ENCODE data around the gene CDSN. TPM values are rescaled to one million over a fixed set of nuclear protein-coding genes. Genes with fewer than 3 reads are reported as not detected.

The CDSN gene
- total RNA-seq, 1 experiment from 2014 or later, result 1.9 TPM

DNA sequence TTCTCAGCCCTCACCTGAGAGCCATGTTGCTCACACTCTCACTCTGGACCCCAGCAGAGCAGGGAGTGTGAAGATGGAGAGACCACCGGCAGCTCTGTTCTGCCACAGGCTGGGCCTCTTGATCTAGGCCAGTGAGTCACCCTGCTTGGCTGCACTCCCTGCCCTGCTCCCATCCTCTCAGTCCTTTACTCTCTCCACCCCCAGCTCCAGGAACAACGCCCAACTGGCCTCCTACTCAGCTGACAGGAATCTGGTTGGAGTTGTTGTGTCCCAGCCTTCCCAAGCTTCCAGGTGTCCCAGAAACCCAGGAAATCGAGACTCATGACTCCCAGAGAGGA is 5.7 kb downstream of the CDSN start, which contains the start of gene PSORS1C1:
Gene PSORS1C1 (plus strand): TSS at position 260 of the 338 bp plus-strand sequence. CDS start 14,833 bp downstream, outside the sequence.
- H3K4me1 ChIP-seq (replicated peaks; ENCODE audit: insufficient read depth), result peaks cover 43% of the 10 kb centered on the region
- BruUV-seq (replicated peaks), result TSS peak; percentile 61
- peak within 1 kb of the TSS; percentile 67 for H2AFZ ChIP-seq
- H3F3A ChIP-seq (ENCODE audit: insufficient read depth, low read depth), result peaks cover 11% of the 10 kb centered on the region
- H3K27ac ChIP-seq, result peak within 1 kb of the TSS; percentile 95
- no peaks in the 10 kb centered on the region for H3K27me3 ChIP-seq (ENCODE audit: insufficient read depth, low read depth)
- no peaks in the 10 kb centered on the region for H3K36me3 ChIP-seq (ENCODE audit: low read depth)
- intact Hi-C loops (cut with micrococcal nuclease; ENCODE audit: unreplicated experiment), result loop anchor here (1.0 kb wide), 1 partner anchor 27 kb away; no protein-coding TSS in a partner anchor
- H3K9me2 ChIP-seq (ENCODE audit: insufficient read depth), result no peaks in the 10 kb centered on the region
- no peak for TF ChIP-seq EZH2 (IDR thresholded peaks at IDR 0.05; ENCODE audit: low read depth)
- TF ChIP-seq, protein P1, sequence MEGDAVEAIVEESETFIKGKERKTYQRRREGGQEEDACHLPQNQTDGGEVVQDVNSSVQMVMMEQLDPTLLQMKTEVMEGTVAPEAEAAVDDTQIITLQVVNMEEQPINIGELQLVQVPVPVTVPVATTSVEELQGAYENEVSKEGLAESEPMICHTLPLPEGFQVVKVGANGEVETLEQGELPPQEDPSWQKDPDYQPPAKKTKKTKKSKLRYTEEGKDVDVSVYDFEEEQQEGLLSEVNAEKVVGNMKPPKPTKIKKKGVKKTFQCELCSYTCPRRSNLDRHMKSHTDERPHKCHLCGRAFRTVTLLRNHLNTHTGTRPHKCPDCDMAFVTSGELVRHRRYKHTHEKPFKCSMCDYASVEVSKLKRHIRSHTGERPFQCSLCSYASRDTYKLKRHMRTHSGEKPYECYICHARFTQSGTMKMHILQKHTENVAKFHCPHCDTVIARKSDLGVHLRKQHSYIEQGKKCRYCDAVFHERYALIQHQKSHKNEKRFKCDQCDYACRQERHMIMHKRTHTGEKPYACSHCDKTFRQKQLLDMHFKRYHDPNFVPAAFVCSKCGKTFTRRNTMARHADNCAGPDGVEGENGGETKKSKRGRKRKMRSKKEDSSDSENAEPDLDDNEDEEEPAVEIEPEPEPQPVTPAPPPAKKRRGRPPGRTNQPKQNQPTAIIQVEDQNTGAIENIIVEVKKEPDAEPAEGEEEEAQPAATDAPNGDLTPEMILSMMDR (conservative IDR thresholded peaks at IDR 0.05), result no peak
- peak within 1 kb of the TSS; percentile 86 for H3K4me2 ChIP-seq
- H4K20me1 ChIP-seq (ENCODE audit: insufficient read depth), result no peaks in the 10 kb centered on the region
- ChIA-PET CTCF (interaction anchor here (0.6 to 3.3 kb wide), 10 partner anchors 10 to 294 kb away, joined by 3 to 45 read pairs (median 4); partner anchors contain the start of gene VARS2), POLR2A (ENCODE audit: unreplicated experiment) (interaction anchor here (0.5 to 1.0 kb wide), 8 partner anchors 22 to 605 kb away, joined by 4 to 19 read pairs (median 6); no protein-coding TSS in a partner anchor)
- H3K4me3 ChIP-seq, result peak within 1 kb of the TSS; percentile 58
- H3K9me3 ChIP-seq (ENCODE audit: insufficient read depth, low read depth), result no peaks in the 10 kb centered on the region
- DNase-seq, result peak; percentile 90
- peaks cover 13% of the 10 kb centered on the region for H3K79me2 ChIP-seq (ENCODE audit: low read depth)

- ChIA-PET CTCF (interaction anchor here (0.6 to 3.3 kb wide), 8 partner anchors 11 to 200 kb away, joined by 3 to 45 read pairs (median 6); partner anchors contain the start of gene VARS2), POLR2A (ENCODE audit: unreplicated experiment) (interaction anchor here (0.6 to 0.8 kb wide), 5 partner anchors 21 to 604 kb away, joined by 4 to 19 read pairs (median 7); no protein-coding TSS in a partner anchor)
- BruUV-seq (replicated peaks), result no TSS peak
- peaks cover 11% of the 10 kb centered on the region for H3F3A ChIP-seq (ENCODE audit: insufficient read depth, low read depth)
- intact Hi-C loops (cut with micrococcal nuclease; ENCODE audit: unreplicated experiment), result loop anchor here (1.0 kb wide), 1 partner anchor 27 kb away; no protein-coding TSS in a partner anchor
- H3K4me1 ChIP-seq (replicated peaks; ENCODE audit: insufficient read depth), result peaks cover 43% of the 10 kb centered on the region
- H3K9me2 ChIP-seq (ENCODE audit: insufficient read depth), result no peaks in the 10 kb centered on the region
- no peak for DNase-seq
- H4K20me1 ChIP-seq (ENCODE audit: insufficient read depth), result no peaks in the 10 kb centered on the region
- peak overlapping the region; percentile 95 for H3K27ac ChIP-seq
- peaks cover 13% of the 10 kb centered on the region for H3K79me2 ChIP-seq (ENCODE audit: low read depth)
- H2AFZ ChIP-seq, result 0 out of 2 replicates have a peak overlapping the region, but pooled peaks have one; percentile 24
- no peaks in the 10 kb centered on the region for H3K36me3 ChIP-seq (ENCODE audit: low read depth)
- H3K4me3 ChIP-seq, result peak overlapping the region; percentile 58; the same call in 1 of the 2 replicates
- H3K9me3 ChIP-seq (ENCODE audit: insufficient read depth, low read depth), result no peaks in the 10 kb centered on the region
- TF ChIP-seq, protein P1 (conservative IDR thresholded peaks at IDR 0.05), result no peak
- TF ChIP-seq EZH2 (IDR thresholded peaks at IDR 0.05; ENCODE audit: low read depth), result no peak
- no peaks in the 10 kb centered on the region for H3K27me3 ChIP-seq (ENCODE audit: insufficient read depth, low read depth)
- peak overlapping the region; percentile 86 for H3K4me2 ChIP-seq
Measured at GRCh38 chr6:31113861-31114540, 6.2 kb downstream of the CDSN start.

- H3K79me2 ChIP-seq (ENCODE audit: low read depth), result peaks cover 13% of the 10 kb centered on the region
- BruUV-seq (replicated peaks), result no TSS peak
- no peaks in the 10 kb centered on the region for H3K27me3 ChIP-seq (ENCODE audit: insufficient read depth, low read depth)
- no peak within 1 kb of the TSS for H3K27ac ChIP-seq
- H2AFZ ChIP-seq, result no peak within 1 kb of the TSS
- no peaks in the 10 kb centered on the region for H4K20me1 ChIP-seq (ENCODE audit: insufficient read depth)
- no peaks in the 10 kb centered on the region for H3K36me3 ChIP-seq (ENCODE audit: low read depth)
- H3K9me2 ChIP-seq (ENCODE audit: insufficient read depth), result no peaks in the 10 kb centered on the region
- POLR2A ChIA-PET (ENCODE audit: unreplicated experiment), result interaction anchor here (0.7 kb wide), 3 partner anchors 50 to 360 kb away, joined by 3 to 7 read pairs (median 5); no protein-coding TSS in a partner anchor
- DNase-seq, result peak; percentile 69 to 73
- peak within 1 kb of the TSS; percentile 40; the same call in 1 of the 2 replicates for H3K4me2 ChIP-seq
- intact Hi-C loops (cut with micrococcal nuclease; ENCODE audit: unreplicated experiment), result no loop called here
- H3F3A ChIP-seq (ENCODE audit: insufficient read depth, low read depth), result peaks cover 11% of the 10 kb centered on the region
- no peak within 1 kb of the TSS for H3K4me3 ChIP-seq
- no peak for TF ChIP-seq EZH2 (IDR thresholded peaks at IDR 0.05; ENCODE audit: low read depth)
- H3K9me3 ChIP-seq (ENCODE audit: insufficient read depth, low read depth), result no peaks in the 10 kb centered on the region
- CTCF ChIA-PET, result no interaction called here
- peaks cover 43% of the 10 kb centered on the region for H3K4me1 ChIP-seq (replicated peaks; ENCODE audit: insufficient read depth)
Measured at GRCh38 chr6:31112478-31112877, 7.8 kb downstream of the CDSN start, which contains the start of gene C6orf15. TSS of gene C6orf15 (minus strand) at chr6:31112575. CDS start at chr6:31112555, 20 bp downstream.

Measured in PC-9 (cell line).